HUDEP-2 (cell line): ENCODE results near the gene PHF24.

ENCODE experiments used
- DNase-seq, 76 experiments: peaks; one replicate each; lab custom pipeline; 2025; ENCODE audit not compliant: unreplicated experiment in 76 of 76; lab: John Stamatoyannopoulos, UW

The PHF24 gene

DNA sequence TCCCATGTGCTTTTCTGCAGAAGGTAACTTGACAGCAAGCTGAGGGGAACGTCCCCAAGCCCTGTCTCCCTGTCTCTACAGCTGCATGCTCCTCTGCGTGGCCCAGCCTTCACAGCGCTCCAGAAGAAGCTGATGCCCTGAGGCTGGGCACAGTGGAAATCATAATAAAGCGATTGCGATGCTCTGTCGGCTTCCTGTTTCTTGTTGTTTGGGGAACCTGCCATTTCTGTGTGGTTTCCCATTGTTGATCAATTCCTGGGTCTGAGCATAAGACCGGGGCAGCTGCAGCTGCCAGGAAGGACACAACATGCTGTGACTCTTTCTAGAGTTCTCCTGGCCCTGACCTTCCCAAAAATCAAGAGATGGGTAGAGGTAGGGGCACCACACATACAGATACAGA lies 24.3 kb downstream of the PHF24 start:
- DNase-seq: no peak

- DNase-seq: no peak
These were observed 25.1 kb downstream of the PHF24 start for GRCh38 chr9:34983209-34983608.

DNA sequence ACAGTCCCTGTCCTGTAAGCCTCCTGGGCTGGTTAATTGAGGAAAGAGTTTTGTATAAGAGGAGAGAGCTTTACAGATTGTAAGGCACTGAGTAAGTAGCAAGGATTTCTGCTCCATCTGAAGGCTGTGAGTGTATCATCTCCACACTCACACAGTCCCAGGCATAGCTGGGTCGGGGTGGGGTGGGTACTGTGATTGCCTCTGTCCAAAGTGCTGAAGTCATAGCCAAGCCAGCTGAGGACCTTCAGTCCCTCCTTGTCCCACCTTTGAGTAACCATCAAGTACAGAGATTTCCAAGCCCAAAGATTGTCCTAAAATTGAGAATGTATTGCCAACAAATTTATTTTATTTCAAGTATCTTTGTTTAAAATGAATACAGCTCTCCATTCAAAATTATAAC lies 26.0 kb downstream of the PHF24 start:
- peak in 2 of 76 experiments; percentile 3 to 8 for DNase-seq

DNA sequence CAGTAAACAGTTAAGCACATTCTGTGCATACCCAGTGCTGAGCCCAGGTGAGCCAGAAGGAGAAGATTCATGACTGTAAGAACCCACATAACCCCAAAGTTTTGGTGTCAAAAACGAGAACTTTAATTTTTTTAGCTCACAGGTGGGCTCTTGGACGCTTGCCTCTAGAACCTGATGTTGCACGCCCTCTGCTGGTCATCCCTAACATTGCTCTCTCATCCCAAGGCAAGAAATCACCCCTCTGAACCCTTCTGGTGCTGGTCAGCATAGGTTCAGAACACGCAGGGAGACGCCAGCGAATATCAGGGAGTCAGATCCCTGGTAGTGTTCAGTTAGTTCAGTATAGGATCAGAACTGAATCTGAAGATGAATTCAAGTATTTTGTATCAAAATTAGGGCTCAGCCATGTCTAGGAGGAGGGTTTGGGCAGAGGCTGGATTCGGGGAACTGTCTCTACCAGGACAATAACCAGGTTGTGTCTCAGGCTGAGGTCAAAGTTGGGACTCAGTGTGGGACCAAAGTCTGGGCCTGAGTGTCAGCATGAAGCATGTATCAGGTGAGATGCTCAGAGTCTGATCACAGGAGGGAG lies 27.3 kb downstream of the PHF24 start:
- DNase-seq: peak in 28 of 76 experiments; percentile 5 to 52 (median 20)

- no peak for DNase-seq
These were observed 28.5 kb downstream of the PHF24 start for GRCh38 chr9:34986540-34987047.

GRCh38 chr9:34987160-34987901 lies 29.2 kb downstream of the PHF24 start:
- no peak for DNase-seq

- DNase-seq: no peak
These were observed 30.3 kb downstream of the PHF24 start for GRCh38 chr9:34988218-34989002.

DNA sequence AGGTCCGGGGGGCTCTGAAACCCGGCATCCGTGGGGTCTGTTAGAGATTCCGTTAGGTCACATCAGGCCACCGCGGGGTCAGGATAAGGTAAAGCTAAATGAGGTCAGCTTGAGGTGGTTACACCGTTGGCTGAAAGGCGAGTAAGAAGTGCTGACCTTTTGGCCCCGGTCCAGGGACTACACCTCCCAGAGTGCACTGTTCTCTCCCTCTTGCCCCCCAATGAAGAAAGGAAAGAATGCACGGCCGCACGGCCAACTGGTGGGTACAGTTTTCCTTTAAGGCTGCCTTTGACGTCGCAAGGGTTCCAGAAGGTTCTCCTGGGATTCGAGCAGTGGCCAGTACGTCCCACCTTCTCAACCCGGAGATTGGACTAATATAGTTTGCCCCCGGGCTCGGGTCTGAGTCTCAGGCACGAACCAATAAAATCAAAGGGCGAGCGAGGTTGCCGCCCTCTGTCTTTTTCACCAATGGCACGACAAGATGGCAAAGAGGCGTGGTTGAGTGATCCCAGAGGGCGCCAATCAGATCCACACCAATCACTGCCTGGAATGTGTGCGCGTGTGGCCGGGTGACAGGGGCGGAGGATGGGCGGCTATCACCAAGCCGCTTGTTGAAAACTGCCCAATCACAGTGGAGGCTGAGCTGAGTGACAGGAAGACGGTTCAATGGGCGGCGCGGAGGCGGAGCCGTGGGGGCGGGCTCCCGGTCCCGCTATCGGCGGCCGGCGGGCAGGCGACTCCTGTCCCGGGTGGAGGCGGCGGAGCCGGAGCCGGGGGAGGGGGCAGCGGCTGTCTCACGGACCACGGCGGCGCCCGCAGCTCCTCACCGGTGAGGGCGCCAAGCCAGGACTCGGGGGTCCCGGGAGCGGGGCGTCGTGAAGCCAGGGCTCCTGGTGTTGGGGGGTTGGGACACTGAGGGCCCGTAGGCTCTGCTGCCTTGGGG lies 31.2 kb downstream of the PHF24 start, which contains the start of gene DNAJB5:
TSS of gene DNAJB5 (plus strand) at position 743 of the 943 bp plus-strand sequence. CDS start 886 bp downstream, outside the sequence.
- DNase-seq: peak in 75 of 76 experiments; percentile 21 to 92 (median 81)

DNA sequence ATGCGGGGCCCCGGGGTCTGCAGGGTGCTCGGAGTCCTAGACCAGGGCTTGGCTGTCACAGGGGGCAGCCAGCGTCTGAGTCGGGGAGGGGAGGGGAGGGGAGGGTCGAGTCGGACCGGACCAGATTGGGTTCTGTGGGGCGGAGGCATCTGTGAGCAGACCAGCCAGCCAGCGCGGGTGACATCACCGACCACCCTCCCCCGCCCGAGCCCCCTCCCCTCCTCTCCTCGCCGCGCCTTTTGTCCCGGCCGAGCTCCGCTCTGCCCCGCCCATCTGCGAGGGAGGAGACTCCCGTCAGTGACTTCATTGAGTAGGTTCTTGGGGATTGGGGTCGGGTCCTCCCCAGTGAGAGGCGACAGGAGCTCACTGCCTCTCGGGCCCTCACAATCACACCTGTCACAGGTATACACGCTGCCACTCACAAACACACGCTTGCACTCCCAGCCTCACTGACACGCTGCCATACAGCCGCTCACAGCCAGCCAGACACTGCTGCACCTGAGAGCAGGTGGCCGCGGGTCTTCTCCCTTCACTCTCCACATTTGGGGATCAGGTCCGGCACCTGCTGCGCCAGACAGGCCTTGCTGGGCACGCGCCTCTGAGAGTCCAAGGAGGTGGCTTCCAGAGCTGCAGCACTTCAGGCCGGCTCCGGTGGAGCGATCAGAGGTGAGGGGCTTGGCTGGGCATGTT lies 32.0 kb downstream of the PHF24 start:
- DNase-seq: no peak

GRCh38 chr9:34990908-34991606 lies 33.0 kb downstream of the PHF24 start:
- DNase-seq: no peak

- no peak for DNase-seq
These were observed 33.7 kb downstream of the PHF24 start for GRCh38 chr9:34991607-34992375.

DNA sequence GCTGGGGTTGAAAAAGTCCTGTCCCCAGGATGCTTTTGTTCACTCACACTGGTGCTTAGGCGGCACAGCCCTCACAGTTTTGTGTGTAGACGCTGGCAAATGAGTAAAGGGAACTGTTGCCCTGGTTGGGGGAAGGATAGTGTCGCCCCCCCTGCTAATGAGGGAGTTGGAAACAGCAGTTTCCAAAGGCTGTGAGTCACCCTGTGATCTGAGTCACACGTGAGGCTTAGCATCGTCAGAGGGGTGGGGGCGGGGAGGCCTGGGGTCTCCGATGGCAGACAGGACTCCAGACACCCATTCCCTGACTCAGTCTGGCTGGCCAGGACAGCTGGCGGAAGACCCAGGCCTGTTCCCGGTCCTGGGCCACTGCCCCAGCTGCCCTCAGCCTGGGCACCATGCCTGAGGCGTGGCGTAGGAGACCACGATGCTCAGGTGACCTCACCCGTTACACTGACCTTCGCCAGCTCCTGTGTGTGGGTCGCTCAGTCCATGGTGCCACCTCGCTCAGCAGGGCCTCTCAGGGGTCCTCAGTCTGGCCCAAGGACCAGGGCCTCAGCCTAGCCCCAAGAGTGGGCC lies 34.4 kb downstream of the PHF24 start:
- DNase-seq: no peak

GRCh38 chr9:34993502-34994259 lies 35.6 kb downstream of the PHF24 start:
- no peak for DNase-seq

DNA sequence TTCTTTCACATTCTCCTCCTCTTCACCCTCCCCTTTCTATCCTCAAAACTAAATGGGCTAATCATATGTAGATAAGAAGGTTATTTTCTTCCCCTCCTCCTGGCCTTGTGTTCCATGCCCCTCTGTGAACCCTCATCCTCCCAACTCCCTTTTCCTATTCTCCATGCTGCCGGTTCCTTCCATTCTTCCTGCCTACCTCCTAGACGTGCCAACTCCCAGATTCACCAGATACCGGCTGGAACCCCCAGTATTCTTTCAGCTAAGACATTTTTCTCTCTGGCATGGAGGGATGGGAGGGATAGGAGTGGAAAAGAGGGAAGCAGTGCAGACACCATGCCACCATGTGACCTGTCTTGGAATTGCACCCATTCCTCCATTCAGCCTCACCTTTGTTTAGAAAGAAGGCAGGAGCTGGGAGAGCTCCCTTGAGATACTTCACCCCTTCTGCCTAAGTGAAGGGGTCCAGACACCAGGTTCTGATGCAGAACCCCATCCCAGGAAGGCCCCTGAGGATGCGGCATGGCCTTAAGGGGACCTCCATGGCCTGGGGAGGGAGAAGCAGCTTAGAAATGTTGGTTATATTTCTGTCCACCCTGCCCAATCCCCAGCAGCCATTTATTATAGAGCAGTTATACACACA lies 36.3 kb downstream of the PHF24 start:
- no peak for DNase-seq

GRCh38 chr9:34994900-34995669 lies 37.0 kb downstream of the PHF24 start:
- no peak for DNase-seq

GRCh38 chr9:34995670-34996060 lies 37.6 kb downstream of the PHF24 start:
- DNase-seq: no peak
